HEK293T (cell line): ENCODE measurements around the gene ID3.

Experiments
- ARNT ChIP-seq: fragments of 450-650 bp; IDR thresholded peaks from 2 replicates; pipeline ENCODE4 v1.6.1; 2017; ENCODE audit warnings: mild to moderate bottlenecking
- BHLHE40 ChIP-seq: fragments of 450-650 bp; IDR thresholded peaks from 2 replicates; pipeline ENCODE4 v1.6.1; 2016; ENCODE audit warnings: mild to moderate bottlenecking, moderate library complexity, borderline replicate concordance
- CTBP1 ChIP-seq: fragments of 450-650 bp; IDR thresholded peaks from 2 replicates; pipeline ENCODE4 v1.6.1; 2016; ENCODE audit warnings: borderline replicate concordance
- ELF4 ChIP-seq: fragments of 450-650 bp; IDR thresholded peaks from 2 replicates; pipeline ENCODE4 v1.6.1; 2017; ENCODE audit warnings: antibody characterized with exemption
- FOXK2 ChIP-seq: fragments of 450-650 bp; IDR thresholded peaks from 2 replicates; pipeline ENCODE4 v1.6.1; 2016; ENCODE audit warnings: mild to moderate bottlenecking
- HDGF ChIP-seq: fragments of 450-650 bp; IDR thresholded peaks from 2 replicates; pipeline ENCODE4 v1.6.1; 2017; ENCODE audit warnings: antibody characterized with exemption, borderline replicate concordance
- LEF1 ChIP-seq: fragments of 450-650 bp; IDR thresholded peaks from 2 replicates; pipeline ENCODE4 v1.6.1; 2017; ENCODE audit warnings: mild to moderate bottlenecking, borderline replicate concordance
- SP1 ChIP-seq: fragments of 450-650 bp; IDR thresholded peaks from 2 replicates; pipeline ENCODE4 v1.6.1; 2017
- TF ChIP-seq, protein P1 (sequence below): fragments of 450-650 bp; IDR thresholded peaks from 2 replicates; pipeline ENCODE4 v1.6.1; 2016

- TF ChIP-seq FOXK2 (no peak), SP1 (no peak), ELF4 (no peak), CTBP1 (no peak), LEF1 (no peak), ARNT (no peak), BHLHE40 (no peak), HDGF (no peak)
- TF ChIP-seq, protein P1, sequence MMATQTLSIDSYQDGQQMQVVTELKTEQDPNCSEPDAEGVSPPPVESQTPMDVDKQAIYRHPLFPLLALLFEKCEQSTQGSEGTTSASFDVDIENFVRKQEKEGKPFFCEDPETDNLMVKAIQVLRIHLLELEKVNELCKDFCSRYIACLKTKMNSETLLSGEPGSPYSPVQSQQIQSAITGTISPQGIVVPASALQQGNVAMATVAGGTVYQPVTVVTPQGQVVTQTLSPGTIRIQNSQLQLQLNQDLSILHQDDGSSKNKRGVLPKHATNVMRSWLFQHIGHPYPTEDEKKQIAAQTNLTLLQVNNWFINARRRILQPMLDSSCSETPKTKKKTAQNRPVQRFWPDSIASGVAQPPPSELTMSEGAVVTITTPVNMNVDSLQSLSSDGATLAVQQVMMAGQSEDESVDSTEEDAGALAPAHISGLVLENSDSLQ: no peak
Observed at GRCh38 chr1:23515905-23516304, 43.4 kb downstream of the ID3 start.
